Endodermal cell (in vitro differentiated cells): Measurements from ENCODE around the gene DZIP3. TPM values are rescaled to one million over a fixed set of nuclear protein-coding genes. Genes with fewer than 3 reads are reported as not detected.
"Not testable (repeated sequence)": the region's sequence is repeated elsewhere in the genome, so short reads cannot be mapped to it uniquely, and the experiment has no call there.

Experiments
- DNase-seq: peaks from one replicate; pipeline ENCODE4 v3.0.0-alpha.2; 2017
- H3K27ac ChIP-seq: 2 replicates; pipeline ENCODE4 v1.5.1; 2013; ENCODE audit warnings: mild to moderate bottlenecking, low read depth, low read length, moderate library complexity
- H3K27me3 ChIP-seq: 2 replicates; pipeline ENCODE4 v1.6.1; 2013; ENCODE audit warnings: mild to moderate bottlenecking, low read length, moderate library complexity; ENCODE audit not compliant: insufficient read depth, control insufficient read depth, poor library complexity, severe bottlenecking
- H3K36me3 ChIP-seq: 2 replicates; pipeline ENCODE4 v1.7.0; 2013; ENCODE audit warnings: mild to moderate bottlenecking, low read length, moderate library complexity; ENCODE audit not compliant: control insufficient read depth, insufficient read depth
- H3K4me1 ChIP-seq: one replicate; pipeline ENCODE4 v1.7.0; 2013; ENCODE audit warnings: low read length; ENCODE audit not compliant: control insufficient read depth, insufficient read depth
- H3K4me3 ChIP-seq: 2 replicates; pipeline ENCODE4 v1.5.1; 2013; ENCODE audit warnings: mild to moderate bottlenecking, low read length, moderate library complexity
- H3K9ac ChIP-seq: 2 replicates; pipeline ENCODE4 v1.6.1; 2013; ENCODE audit warnings: mild to moderate bottlenecking, low read length, moderate library complexity; ENCODE audit not compliant: poor library complexity, severe bottlenecking; ENCODE audit errors: extremely low read depth
- H3K9me3 ChIP-seq: 2 replicates; pipeline ENCODE4 v1.6.1; 2013; ENCODE audit warnings: mild to moderate bottlenecking, low read length, moderate library complexity; ENCODE audit not compliant: control insufficient read depth
- H3K27ac Mint-ChIP-seq: 2 replicates; pipeline ENCODE4 v1.8.0; 2020; ENCODE audit warnings: mixed read lengths
- H3K27me3 Mint-ChIP-seq: 2 replicates; pipeline ENCODE4 v1.8.0; 2021; ENCODE audit warnings: mild to moderate bottlenecking, mixed read lengths; ENCODE audit not compliant: insufficient read depth
- H3K36me3 Mint-ChIP-seq: 2 replicates; pipeline ENCODE4 v1.8.0; 2020; ENCODE audit warnings: low read depth, mixed read lengths
- H3K4me1 Mint-ChIP-seq: 2 replicates; pipeline ENCODE4 v1.8.0; 2020; ENCODE audit warnings: mixed read lengths
- H3K4me3 Mint-ChIP-seq: 2 replicates; pipeline ENCODE4 v1.8.0; 2020; ENCODE audit warnings: mild to moderate bottlenecking, moderate library complexity, mixed read lengths
- H3K9me3 Mint-ChIP-seq: 2 replicates; pipeline ENCODE4 v1.8.0; 2020; ENCODE audit warnings: mild to moderate bottlenecking, mixed read lengths
- WGBS, 2 experiments: methylation state at CpG; one replicate each; pipeline versions ENCODE4 v1.1.5 to v1.1.7; 2013; ENCODE audit warnings: missing lambda C conversion rate in 2 of 2, mixed read lengths in 1 of 2; ENCODE audit not compliant: insufficient coverage in 1 of 2, insufficient read length in 1 of 2; 5-methylcytosine and 5-hydroxymethylcytosine counted together
- total RNA-seq, 2 donors: library from RNA; stranded (reverse); fragmentation: NEBNext Ultra II Directional in 1 of 2; extraction: Animal tissue kit (Norgen Biotek cat#: 25700) in 1 of 2; gene quantifications; 2 replicates in 1 of 2; 3 replicates in 1 of 2; pipeline ENCODE4 v1.2.1, GENCODE V29; 2021
- TF ChIP-seq, protein P1 (sequence below): fragments of 200-600 bp; sonication (generic); conservative IDR thresholded peaks from 2 replicates; pipeline ENCODE4 v1.5.0; 2021; ENCODE audit warnings: antibody characterized with exemption, mild to moderate bottlenecking

Gene DZIP3
- total RNA-seq, 2 donors from 2014 or later = 24.2 to 40.8 TPM

DNA sequence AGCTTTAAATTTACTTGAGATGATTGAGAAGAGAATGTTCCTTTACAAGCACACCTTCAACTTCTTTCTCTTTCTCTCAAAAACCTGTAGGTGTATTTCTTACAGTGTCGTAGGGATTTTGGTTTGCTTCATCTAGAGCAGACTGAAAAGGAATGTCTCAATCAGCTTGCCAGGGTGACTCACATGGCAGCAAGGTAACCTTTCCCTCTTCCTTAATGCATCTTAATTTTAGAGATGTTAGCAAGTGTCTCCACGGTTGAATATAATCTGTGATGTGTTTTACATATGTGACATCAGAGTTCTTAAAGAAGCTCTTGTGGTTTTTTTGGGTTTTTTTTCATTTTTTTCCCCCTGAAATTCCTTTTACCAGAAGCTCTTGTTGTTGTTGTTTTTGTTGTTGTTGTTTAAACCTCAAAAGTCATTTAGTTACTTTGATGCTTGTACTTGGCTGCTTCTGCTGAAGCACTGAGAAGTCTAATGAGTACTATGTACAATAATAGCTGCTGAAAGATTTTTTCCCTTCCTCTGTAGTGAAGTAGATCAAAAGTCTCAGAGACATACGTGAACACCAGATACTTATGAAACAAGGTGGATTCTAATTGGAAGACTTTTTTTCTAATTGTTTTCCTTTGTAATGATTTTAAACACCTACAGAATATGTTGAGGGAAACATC, 84.6 kb downstream of the DZIP3 start:
- no peak overlapping the region for H3K27ac ChIP-seq
- H3K36me3 ChIP-seq = peaks cover 31% of the 10 kb centered on the region
- Mint-ChIP-seq H3K4me3 (no peak overlapping the region), H3K27ac (peak overlapping the region; percentile 12), H3K36me3 (peaks cover 20% of the 10 kb centered on the region), H3K27me3 (no peaks in the 10 kb centered on the region), H3K4me1 (peaks cover 2% of the 10 kb centered on the region), H3K9me3 (no peaks in the 10 kb centered on the region)
- H3K9me3 ChIP-seq = no peaks in the 10 kb centered on the region
- no peak overlapping the region for H3K9ac ChIP-seq
- no peaks in the 10 kb centered on the region for H3K27me3 ChIP-seq
- H3K4me3 ChIP-seq = no peak overlapping the region
- no peak for DNase-seq
- H3K4me1 ChIP-seq = no peaks in the 10 kb centered on the region
- WGBS, 2 experiments = 90 to 92% methylated on average over 2 to 3 of the region's 3 CpGs
- TF ChIP-seq, protein P1, sequence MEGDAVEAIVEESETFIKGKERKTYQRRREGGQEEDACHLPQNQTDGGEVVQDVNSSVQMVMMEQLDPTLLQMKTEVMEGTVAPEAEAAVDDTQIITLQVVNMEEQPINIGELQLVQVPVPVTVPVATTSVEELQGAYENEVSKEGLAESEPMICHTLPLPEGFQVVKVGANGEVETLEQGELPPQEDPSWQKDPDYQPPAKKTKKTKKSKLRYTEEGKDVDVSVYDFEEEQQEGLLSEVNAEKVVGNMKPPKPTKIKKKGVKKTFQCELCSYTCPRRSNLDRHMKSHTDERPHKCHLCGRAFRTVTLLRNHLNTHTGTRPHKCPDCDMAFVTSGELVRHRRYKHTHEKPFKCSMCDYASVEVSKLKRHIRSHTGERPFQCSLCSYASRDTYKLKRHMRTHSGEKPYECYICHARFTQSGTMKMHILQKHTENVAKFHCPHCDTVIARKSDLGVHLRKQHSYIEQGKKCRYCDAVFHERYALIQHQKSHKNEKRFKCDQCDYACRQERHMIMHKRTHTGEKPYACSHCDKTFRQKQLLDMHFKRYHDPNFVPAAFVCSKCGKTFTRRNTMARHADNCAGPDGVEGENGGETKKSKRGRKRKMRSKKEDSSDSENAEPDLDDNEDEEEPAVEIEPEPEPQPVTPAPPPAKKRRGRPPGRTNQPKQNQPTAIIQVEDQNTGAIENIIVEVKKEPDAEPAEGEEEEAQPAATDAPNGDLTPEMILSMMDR = no peak

DNA sequence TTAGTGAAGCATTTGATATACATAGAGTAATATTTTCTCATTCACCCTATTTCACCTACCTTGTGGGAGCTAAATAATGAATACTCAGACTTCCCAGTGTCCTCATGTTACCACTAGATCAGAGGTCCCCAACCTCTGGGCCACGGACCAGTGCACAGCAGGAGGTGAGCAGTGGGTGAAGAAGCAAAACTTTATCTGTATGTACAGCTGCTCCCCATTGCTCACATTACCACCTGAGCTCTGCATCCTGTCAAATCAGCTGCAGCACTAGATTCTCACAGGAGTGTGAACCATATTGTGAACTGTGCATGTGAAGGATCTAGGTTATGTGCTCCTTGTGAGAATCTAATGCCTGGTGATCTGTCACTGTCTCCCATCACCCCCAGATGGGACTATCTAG, 88.3 kb downstream of the DZIP3 start:
- H3K36me3 ChIP-seq = peaks cover 19% of the 10 kb centered on the region
- Mint-ChIP-seq H3K27me3 (no peaks in the 10 kb centered on the region), H3K4me3 (no peak overlapping the region), H3K4me1 (no peaks in the 10 kb centered on the region), H3K36me3 (peaks cover 21% of the 10 kb centered on the region), H3K27ac (no peak overlapping the region), H3K9me3 (no peaks in the 10 kb centered on the region)
- no peak overlapping the region for H3K9ac ChIP-seq
- no peak overlapping the region for H3K27ac ChIP-seq
- no peaks in the 10 kb centered on the region for H3K27me3 ChIP-seq
- H3K9me3 ChIP-seq = no peaks in the 10 kb centered on the region
- TF ChIP-seq, protein P1 = no peak
- no peak overlapping the region for H3K4me3 ChIP-seq
- H3K4me1 ChIP-seq = no peaks in the 10 kb centered on the region
- no peak for DNase-seq
- WGBS, 2 experiments = 100% methylated on average over 1 of the region's 1 CpG; no CpG with 5 or more reads in 1 of the 2 experiments

DNA sequence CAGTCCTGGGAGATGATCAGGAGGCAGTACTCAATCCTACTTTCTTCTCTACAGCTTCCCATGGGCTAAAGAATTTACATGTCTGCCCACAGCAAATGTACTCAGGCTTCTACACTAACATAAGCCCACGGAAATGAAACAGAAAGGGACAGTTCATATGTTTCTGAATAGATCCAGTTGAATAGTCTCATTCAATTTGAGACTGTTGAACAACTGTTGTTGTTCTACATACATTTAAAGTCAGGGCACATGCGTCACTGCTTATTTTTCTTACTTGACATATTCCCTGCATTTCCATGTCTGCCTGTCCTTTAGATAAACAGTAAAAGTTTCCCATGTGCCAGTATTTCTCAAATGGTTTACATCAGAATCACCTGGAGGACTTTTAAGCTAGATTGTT, 102.8 kb downstream of the DZIP3 start:
- not testable (repeated sequence) for DNase-seq, H3K4me3 Mint-ChIP-seq, H3K4me1 Mint-ChIP-seq, H3K27me3 Mint-ChIP-seq, H3K27me3 ChIP-seq, H3K27ac Mint-ChIP-seq, H3K27ac ChIP-seq, H3K9ac ChIP-seq, H3K4me3 ChIP-seq, H3K4me1 ChIP-seq
- Mint-ChIP-seq H3K9me3 (peaks cover 21% of the 10 kb centered on the region), H3K36me3 (peaks cover 59% of the 10 kb centered on the region)
- Histone ChIP-seq H3K36me3 (peaks cover 60% of the 10 kb centered on the region), H3K9me3 (peaks cover 24% of the 10 kb centered on the region)
- 96 to 100% methylated on average over 1 to 2 of the region's 2 CpGs for WGBS, 2 experiments

DNA sequence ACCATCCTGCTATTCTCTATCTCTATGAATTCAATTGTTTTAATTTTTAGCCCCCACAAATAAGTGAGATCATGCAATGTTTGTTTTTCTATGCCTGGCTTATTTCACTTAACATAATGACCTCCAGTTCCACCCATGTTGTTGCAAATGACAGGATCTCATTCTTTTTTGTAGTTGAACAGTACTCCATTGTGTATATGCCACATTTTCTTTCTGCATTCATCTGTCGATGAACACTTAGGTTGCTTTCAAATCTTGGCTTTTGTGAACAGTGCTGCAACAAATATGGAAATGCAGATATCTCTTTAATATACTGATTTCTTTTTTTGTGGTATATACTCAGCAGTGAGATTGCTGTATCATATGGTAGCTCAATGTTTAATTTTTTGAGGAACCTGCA, 108.9 kb downstream of the DZIP3 start:
- H3K4me3 ChIP-seq = no peak overlapping the region
- peaks cover 21% of the 10 kb centered on the region for H3K36me3 ChIP-seq
- TF ChIP-seq, protein P1 = no peak
- peaks cover 25% of the 10 kb centered on the region for H3K36me3 Mint-ChIP-seq
- no peak overlapping the region for H3K27ac ChIP-seq
- H3K9ac ChIP-seq = no peak overlapping the region
- no peaks in the 10 kb centered on the region for H3K4me1 Mint-ChIP-seq
- H3K9me3 ChIP-seq = peaks cover 20% of the 10 kb centered on the region
- no peak overlapping the region for H3K4me3 Mint-ChIP-seq
- DNase-seq = no peak
- H3K27me3 Mint-ChIP-seq = no peaks in the 10 kb centered on the region
- no peak overlapping the region for H3K27ac Mint-ChIP-seq
- H3K9me3 Mint-ChIP-seq = peaks cover 21% of the 10 kb centered on the region
- no peaks in the 10 kb centered on the region for H3K4me1 ChIP-seq
- 100% methylated on average over 1 of the region's 1 CpG for WGBS, 2 experiments
- H3K27me3 ChIP-seq = no peaks in the 10 kb centered on the region
